Activated CD4-positive, alpha-beta T cell treated with anti-CD3 and anti-CD28 coated beads, Interleukin-2, amount 10 ng/mL, durations not matched to agents 24 days and 14 days (primary cell): ENCODE data around the gene NAXE. TPM values are rescaled to one million over a fixed set of nuclear protein-coding genes. Genes with fewer than 3 reads are reported as not detected.

Experiments used
- DNase-seq: peaks from one replicate; pipeline ENCODE4 v3.0.0; 2022
- H3K27ac Mint-ChIP-seq: one replicate; pipeline ENCODE4 v1.8.0; 2022; ENCODE audit warnings: mild to moderate bottlenecking, mixed read lengths
- H3K27me3 Mint-ChIP-seq: one replicate; pipeline ENCODE4 v1.8.0; 2022; ENCODE audit warnings: mixed read lengths
- H3K36me3 Mint-ChIP-seq: one replicate; pipeline ENCODE4 v1.8.0; 2022; ENCODE audit warnings: low read depth, mild to moderate bottlenecking, mixed read lengths
- H3K4me1 Mint-ChIP-seq: one replicate; pipeline ENCODE4 v1.8.0; 2021; ENCODE audit warnings: mixed read lengths
- H3K4me3 Mint-ChIP-seq: one replicate; pipeline ENCODE4 v1.8.0; 2022; ENCODE audit warnings: mild to moderate bottlenecking, moderate library complexity, mixed read lengths
- H3K9me3 Mint-ChIP-seq: one replicate; pipeline ENCODE4 v1.8.0; 2021; ENCODE audit warnings: mixed read lengths
- intact Hi-C: fragments of 100-400 bp; cut with micrococcal nuclease; formaldehyde crosslinking; loops from one replicate; pipeline ENCODE4 v1.15.1; 2023
- total RNA-seq: library from RNA; stranded (reverse); gene quantifications from 2 replicates; pipeline ENCODE4 v1.2.3, GENCODE V29; 2022

Gene NAXE
- total RNA-seq, 1 donor from 2014 or later, result 90.2 TPM

- intact Hi-C loops, result no loop called here
Observed at GRCh38 chr1:156643049-156643777, 51.6 kb downstream of the NAXE start.

GRCh38 chr1:156643778-156644092, 52.2 kb downstream of the NAXE start:
- no peaks in the 10 kb centered on the region for H3K36me3 Mint-ChIP-seq
- intact Hi-C loops, result no loop called here
- peak overlapping the region; percentile 35 for H3K27ac Mint-ChIP-seq
- H3K4me1 Mint-ChIP-seq, result peaks cover 26% of the 10 kb centered on the region
- H3K4me3 Mint-ChIP-seq, result peak overlapping the region; percentile 32
- H3K9me3 Mint-ChIP-seq, result no peaks in the 10 kb centered on the region
- DNase-seq, result peak; percentile 84
- H3K27me3 Mint-ChIP-seq, result peaks cover 80% of the 10 kb centered on the region

More at GRCh38 chr1:156643049-156643777, 51.6 kb downstream of the NAXE start:
- Mint-ChIP-seq H3K4me3 (peak overlapping the region; percentile 32), H3K27ac (peak overlapping the region; percentile 35), H3K4me1 (peaks cover 26% of the 10 kb centered on the region), H3K9me3 (no peaks in the 10 kb centered on the region), H3K27me3 (peaks cover 81% of the 10 kb centered on the region), H3K36me3 (no peaks in the 10 kb centered on the region)
- no peak for DNase-seq

Other genes starting within 250 kb of the NAXE start
- gene RHBG, start 222.6 kb upstream of the NAXE start, total RNA-seq, result not detected in 2 replicates
- gene MEF2D, start 91.0 kb upstream of the NAXE start, total RNA-seq, result 29.7 and 29.8 TPM in 2 replicates
- 10.5 and 11.2 TPM in 2 replicates for gene IQGAP3, start 19.2 kb upstream of the NAXE start, total RNA-seq
- gene TTC24, start 12.1 kb upstream of the NAXE start, total RNA-seq, result 4.6 and 5.4 TPM in 2 replicates
- 99.0 and 99.2 TPM in 2 replicates for gene GPATCH4, start 9.7 kb downstream of the NAXE start, total RNA-seq
- not detected in 2 replicates for gene HAPLN2, start 27.6 kb downstream of the NAXE start, total RNA-seq
- not detected in 2 replicates for gene BCAN, start 50.3 kb downstream of the NAXE start, total RNA-seq
- gene NES, start 85.6 kb downstream of the NAXE start, total RNA-seq, result 0.05 TPM in 2 replicates
- 0.62 and 1.4 TPM in 2 replicates for gene CRABP2, start 113.8 kb downstream of the NAXE start, total RNA-seq
- gene METTL25B, start 136.7 kb downstream of the NAXE start, total RNA-seq, result 35.9 and 40.5 TPM in 2 replicates
- 75.4 and 83.1 TPM in 2 replicates for gene ISG20L2, start 137.0 kb downstream of the NAXE start, total RNA-seq
- 134 and 135 TPM in 2 replicates for gene MRPL24, start 149.3 kb downstream of the NAXE start, total RNA-seq
- 360 and 367 TPM in 2 replicates for gene HDGF, start 159.9 kb downstream of the NAXE start, total RNA-seq
- gene PRCC, start 175.8 kb downstream of the NAXE start, total RNA-seq, result 106 and 120 TPM in 2 replicates
- gene SH2D2A, start 225.1 kb downstream of the NAXE start, total RNA-seq, result 277 and 282 TPM in 2 replicates